ENCODE measurements around the gene PTPRE.

DNA sequence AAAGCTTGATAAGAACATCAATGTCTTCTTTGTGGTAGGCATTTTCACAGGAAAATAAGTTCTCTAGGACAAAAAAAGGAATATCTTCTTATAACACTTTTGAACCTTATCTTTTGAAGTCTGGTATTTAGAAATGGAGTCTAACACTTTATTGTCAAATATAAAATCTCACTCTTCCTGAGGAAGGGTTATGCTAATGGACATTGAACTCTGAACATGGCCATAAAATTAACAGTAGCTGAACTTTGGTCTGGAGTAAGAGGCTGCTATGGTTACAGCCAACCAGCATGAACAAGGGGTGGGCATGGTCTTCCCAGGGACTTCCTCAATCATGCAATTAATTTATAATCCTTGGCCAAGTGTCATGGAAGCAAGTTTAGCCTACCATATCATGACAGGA, 14.2 kb upstream of the PTPRE start, which contains the start of gene CLRN3:
- TF ChIP-seq CTCF (IDR thresholded peaks at IDR 0.05; ENCODE audit: insufficient read depth, low read length) (no peak), REST (IDR thresholded peaks at IDR 0.05; ENCODE audit: insufficient replicate concordance, low read depth) (no peak), POLR2AphosphoS5 (IDR thresholded peaks at IDR 0.05; ENCODE audit: low read depth) (no peak)

Data from HL-60 (cell line).